ENCODE measurements around the gene ANGPT4. TPM values are rescaled to one million over a fixed set of nuclear protein-coding genes. Genes with fewer than 3 reads are reported as not detected.

ANGPT4 gene
- total RNA-seq, 2 experiments from 2014 or later: not detected

DNA sequence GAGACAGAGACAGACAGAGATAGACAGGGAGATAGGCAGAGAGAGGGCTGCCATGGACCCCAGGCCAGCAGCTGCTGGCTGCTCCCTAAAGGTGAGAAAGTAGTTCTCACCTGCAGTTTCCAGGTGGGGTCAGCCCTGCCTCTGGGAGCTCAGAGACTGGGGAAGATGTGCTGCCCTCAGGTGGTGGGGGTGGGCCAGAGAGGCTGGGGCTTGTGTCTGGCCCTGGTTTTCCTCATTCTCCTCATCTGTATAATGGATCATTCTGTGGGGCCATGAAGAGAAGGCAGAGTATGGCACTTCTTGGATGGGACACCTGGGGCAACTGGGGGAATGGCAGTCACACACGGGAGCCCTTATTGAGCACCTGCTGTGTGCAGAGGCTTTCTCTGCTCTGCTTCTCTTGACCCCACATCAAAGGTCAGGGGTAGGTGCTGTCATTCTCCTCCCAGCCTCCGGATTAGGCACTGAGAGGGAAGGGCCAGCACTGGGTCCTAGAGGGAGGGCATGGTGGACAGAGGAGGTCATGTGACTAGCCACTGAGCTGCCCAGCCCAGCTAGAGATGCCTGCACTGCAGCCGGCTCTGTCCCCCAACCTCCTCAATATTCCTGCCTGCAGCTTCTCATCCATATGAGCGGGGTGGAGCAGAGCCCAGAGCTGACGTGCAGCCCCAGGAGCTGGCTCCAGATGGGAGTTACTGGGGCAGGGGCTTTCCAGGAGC lies 4.1 kb downstream of the ANGPT4 start:
- H3K27me3 Mint-ChIP-seq: peaks cover 19% of the 10 kb centered on the region
- TF ChIP-seq, protein P1, sequence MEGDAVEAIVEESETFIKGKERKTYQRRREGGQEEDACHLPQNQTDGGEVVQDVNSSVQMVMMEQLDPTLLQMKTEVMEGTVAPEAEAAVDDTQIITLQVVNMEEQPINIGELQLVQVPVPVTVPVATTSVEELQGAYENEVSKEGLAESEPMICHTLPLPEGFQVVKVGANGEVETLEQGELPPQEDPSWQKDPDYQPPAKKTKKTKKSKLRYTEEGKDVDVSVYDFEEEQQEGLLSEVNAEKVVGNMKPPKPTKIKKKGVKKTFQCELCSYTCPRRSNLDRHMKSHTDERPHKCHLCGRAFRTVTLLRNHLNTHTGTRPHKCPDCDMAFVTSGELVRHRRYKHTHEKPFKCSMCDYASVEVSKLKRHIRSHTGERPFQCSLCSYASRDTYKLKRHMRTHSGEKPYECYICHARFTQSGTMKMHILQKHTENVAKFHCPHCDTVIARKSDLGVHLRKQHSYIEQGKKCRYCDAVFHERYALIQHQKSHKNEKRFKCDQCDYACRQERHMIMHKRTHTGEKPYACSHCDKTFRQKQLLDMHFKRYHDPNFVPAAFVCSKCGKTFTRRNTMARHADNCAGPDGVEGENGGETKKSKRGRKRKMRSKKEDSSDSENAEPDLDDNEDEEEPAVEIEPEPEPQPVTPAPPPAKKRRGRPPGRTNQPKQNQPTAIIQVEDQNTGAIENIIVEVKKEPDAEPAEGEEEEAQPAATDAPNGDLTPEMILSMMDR (IDR thresholded peaks at IDR 0.05): no peak
- Histone ChIP-seq H3K4me1 (ENCODE audit: insufficient read depth, low read length) (no peaks in the 10 kb centered on the region), H3K27ac (ENCODE audit: low read depth in 1 of 2, low read length in 2 of 2) (no peak overlapping the region), H3K36me3 (ENCODE audit: insufficient read depth, low read length) (no peaks in the 10 kb centered on the region), H3K4me3 (ENCODE audit: low read length) (no peak overlapping the region), H3K27me3 (ENCODE audit: control insufficient read depth in 1 of 2, insufficient read depth in 2 of 2, low read length in 2 of 2) (no peaks in the 10 kb centered on the region), H3K9me3 (ENCODE audit: control insufficient read depth in 1 of 2, insufficient read depth in 1 of 2, low read length in 2 of 2) (no peaks in the 10 kb centered on the region)
- intact Hi-C loops (cut with DNase I, micrococcal nuclease): no loop called here
- no peak overlapping the region for H3K4me3 Mint-ChIP-seq
- POLR2A ChIA-PET: interaction anchor here (0.6 kb wide), 1 partner anchor 94 kb away, joined by 4 read pairs; no protein-coding TSS in a partner anchor
- CTCF ChIA-PET: no interaction called here
- no peaks in the 10 kb centered on the region for H3K4me1 Mint-ChIP-seq (ENCODE audit: low read depth)
- no peaks in the 10 kb centered on the region for H3K9me3 Mint-ChIP-seq
- no peaks in the 10 kb centered on the region for H3K36me3 Mint-ChIP-seq (ENCODE audit: low read depth)
- H3K27ac Mint-ChIP-seq: no peak overlapping the region
- peak in 8 of 14 experiments; percentile 5 to 38 (median 19) for DNase-seq
- no peak for ATAC-seq (ENCODE audit: poor library complexity)

DNA sequence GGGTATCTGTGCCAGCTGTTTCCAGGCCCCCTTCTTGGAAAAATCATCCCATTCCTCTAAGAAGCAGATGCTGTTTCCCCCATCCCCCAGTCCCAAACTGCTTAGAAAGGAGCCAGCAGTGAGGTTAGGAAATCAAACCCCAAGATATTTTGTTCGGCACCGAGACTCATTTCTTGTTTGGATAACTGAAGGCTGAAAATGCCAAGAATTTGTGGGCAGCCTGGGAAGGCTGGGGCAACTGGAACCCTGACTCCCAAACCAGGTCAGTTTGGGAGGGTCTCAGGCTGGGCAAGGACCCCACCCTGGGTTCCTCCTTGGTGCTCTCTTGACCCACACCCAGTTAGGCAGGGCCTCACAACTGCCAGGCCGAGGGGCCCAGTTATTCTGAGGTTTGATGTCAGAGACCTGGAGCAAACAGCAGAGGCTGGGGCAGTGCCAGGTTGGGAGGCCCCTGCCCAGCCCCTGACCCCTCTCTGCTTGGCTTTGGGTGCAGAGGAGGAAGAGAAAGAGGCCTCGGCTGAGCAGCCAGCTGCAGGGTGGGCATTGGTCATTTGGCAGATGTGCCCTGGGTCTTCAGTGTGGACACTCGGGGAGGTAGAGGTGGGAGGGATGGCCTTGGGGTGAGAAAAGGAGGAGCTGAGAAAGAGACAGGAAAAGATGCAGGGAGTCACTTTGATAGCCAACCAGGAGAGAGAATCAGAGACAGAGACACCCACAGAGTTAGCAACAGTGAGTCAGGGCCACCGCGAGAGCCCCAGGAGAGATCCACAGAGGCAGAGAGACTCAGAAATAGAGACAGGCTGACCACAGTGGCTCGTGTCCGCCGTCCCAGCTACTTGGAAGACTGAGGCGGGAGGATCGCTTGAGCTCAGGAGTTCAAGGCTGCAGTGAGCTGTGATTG lies 5.0 kb downstream of the ANGPT4 start:
- no peaks in the 10 kb centered on the region for H3K4me1 Mint-ChIP-seq (ENCODE audit: low read depth)
- POLR2A ChIA-PET: no interaction called here
- H3K27ac Mint-ChIP-seq: no peak overlapping the region
- no peaks in the 10 kb centered on the region for H3K36me3 Mint-ChIP-seq (ENCODE audit: low read depth)
- no peak overlapping the region for H3K4me3 ChIP-seq (ENCODE audit: low read length)
- DNase-seq (no peak), ATAC-seq (ENCODE audit: poor library complexity) (no peak)
- TF ChIP-seq, protein P1 (IDR thresholded peaks at IDR 0.05): no peak
- H3K27ac ChIP-seq (ENCODE audit: low read depth in 1 of 2, low read length in 2 of 2): no peak overlapping the region
- H3K9me3 Mint-ChIP-seq: no peaks in the 10 kb centered on the region
- no peaks in the 10 kb centered on the region for H3K27me3 ChIP-seq (ENCODE audit: control insufficient read depth in 1 of 2, insufficient read depth in 2 of 2, low read length in 2 of 2)
- CTCF ChIA-PET: no interaction called here
- no peaks in the 10 kb centered on the region for H3K36me3 ChIP-seq (ENCODE audit: insufficient read depth, low read length)
- peaks cover 5% of the 10 kb centered on the region for H3K4me1 ChIP-seq (ENCODE audit: insufficient read depth, low read length)
- H3K27me3 Mint-ChIP-seq: peaks cover 19% of the 10 kb centered on the region
- H3K9me3 ChIP-seq (ENCODE audit: control insufficient read depth in 1 of 2, insufficient read depth in 1 of 2, low read length in 2 of 2): no peaks in the 10 kb centered on the region
- H3K4me3 Mint-ChIP-seq: no peak overlapping the region
- intact Hi-C loops (cut with DNase I, micrococcal nuclease): no loop called here

DNA sequence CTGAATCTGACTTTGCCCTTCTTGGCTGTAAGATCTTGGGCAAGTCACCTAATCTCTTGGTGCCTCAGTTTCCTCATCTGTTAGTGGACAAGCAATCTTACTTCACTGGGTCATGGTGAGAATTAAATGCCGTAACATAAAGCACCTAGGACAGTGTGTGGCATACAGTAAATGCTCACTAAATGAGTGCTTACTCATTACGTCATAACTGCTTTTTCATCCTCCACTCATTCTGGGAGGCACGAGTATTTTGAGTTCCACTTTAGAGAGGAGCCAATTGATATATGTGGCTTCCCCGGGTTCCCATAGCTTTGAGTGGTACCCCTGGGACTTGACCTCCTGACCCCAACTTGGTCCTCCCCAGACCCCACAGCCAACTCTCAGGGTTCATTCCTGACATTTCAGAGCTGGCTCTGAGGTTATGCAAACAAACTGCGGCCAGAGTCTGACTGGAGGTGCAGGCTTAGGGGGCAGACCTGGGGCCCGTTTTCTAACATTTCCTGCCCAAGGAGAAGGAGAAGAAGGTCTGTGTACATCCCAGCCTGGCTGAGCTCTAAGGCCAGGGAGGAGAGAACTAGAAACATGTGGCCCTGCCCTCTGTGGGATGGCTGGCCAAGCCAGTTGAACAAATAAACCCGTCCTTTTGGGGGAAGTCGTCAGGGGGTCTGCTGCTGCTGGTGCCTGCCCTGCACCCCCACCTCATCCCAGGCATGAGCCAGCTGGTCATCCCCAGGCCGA lies 5.8 kb downstream of the ANGPT4 start:
- H3K4me3 ChIP-seq (ENCODE audit: low read length): no peak overlapping the region
- no peaks in the 10 kb centered on the region for H3K36me3 ChIP-seq (ENCODE audit: insufficient read depth, low read length)
- no peaks in the 10 kb centered on the region for H3K9me3 ChIP-seq (ENCODE audit: control insufficient read depth in 1 of 2, insufficient read depth in 1 of 2, low read length in 2 of 2)
- TF ChIP-seq, protein P1 (IDR thresholded peaks at IDR 0.05): no peak
- Mint-ChIP-seq H3K9me3 (no peaks in the 10 kb centered on the region), H3K4me3 (no peak overlapping the region), H3K36me3 (ENCODE audit: low read depth) (no peaks in the 10 kb centered on the region), H3K4me1 (ENCODE audit: low read depth) (no peaks in the 10 kb centered on the region), H3K27me3 (peaks cover 16% of the 10 kb centered on the region), H3K27ac (no peak overlapping the region)
- no peaks in the 10 kb centered on the region for H3K27me3 ChIP-seq (ENCODE audit: control insufficient read depth in 1 of 2, insufficient read depth in 2 of 2, low read length in 2 of 2)
- ATAC-seq (ENCODE audit: poor library complexity) (no peak), DNase-seq (no peak)
- ChIA-PET CTCF (no interaction called here), POLR2A (no interaction called here)
- H3K4me1 ChIP-seq (ENCODE audit: insufficient read depth, low read length): peaks cover 6% of the 10 kb centered on the region
- H3K27ac ChIP-seq (ENCODE audit: low read depth in 1 of 2, low read length in 2 of 2): no peak overlapping the region
- intact Hi-C loops (cut with DNase I, micrococcal nuclease): no loop called here

Measured in CD4-positive, alpha-beta T cell (primary cell).